HG03060 (cell line): ENCODE results near the gene TSC22D2.

Source experiments
- ATAC-seq: cut with Tn5 transposase; IDR thresholded peaks from one replicate; pipeline ENCODE4 v1.9.1; 2021; ENCODE audit warnings: low read depth, moderate number of reproducible peaks; ENCODE audit not compliant: unreplicated experiment

Gene TSC22D2

DNA sequence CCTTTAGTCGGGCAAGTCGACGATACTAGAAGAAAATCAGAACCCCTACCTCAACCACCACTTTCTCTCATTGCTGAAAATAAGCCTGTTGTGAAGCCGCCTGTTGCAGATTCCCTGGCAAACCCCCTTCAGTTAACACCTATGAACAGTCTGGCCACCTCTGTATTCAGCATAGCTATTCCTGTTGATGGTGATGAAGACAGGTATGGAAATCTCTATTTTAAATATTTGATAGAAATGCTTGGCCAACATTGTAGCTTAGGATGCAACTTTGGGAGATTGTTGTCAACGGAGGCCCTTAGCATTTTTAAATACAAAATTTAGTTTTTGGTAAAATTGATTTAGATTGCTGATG is 3.0 kb downstream of the TSC22D2 start:
- no peak for ATAC-seq

DNA sequence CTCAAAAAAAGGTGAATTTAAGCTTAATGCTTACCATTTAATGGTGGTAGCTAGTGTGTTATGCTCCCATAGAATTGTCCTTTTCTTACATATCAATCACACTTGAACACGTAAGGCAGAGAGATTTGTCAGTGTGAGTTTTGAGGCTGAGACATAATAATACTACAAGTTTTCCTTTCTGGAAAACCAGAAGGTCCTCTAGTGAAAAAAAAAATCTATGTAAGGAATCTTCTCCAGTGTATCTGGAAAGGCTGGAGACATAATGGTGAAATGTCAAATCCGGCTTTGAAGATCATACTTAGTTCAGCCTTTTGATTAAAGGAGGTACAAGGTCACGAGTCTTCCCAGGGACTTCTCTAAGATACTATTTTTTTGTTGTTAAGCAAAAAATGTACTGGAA is 3.4 kb downstream of the TSC22D2 start:
- ATAC-seq = no peak

DNA sequence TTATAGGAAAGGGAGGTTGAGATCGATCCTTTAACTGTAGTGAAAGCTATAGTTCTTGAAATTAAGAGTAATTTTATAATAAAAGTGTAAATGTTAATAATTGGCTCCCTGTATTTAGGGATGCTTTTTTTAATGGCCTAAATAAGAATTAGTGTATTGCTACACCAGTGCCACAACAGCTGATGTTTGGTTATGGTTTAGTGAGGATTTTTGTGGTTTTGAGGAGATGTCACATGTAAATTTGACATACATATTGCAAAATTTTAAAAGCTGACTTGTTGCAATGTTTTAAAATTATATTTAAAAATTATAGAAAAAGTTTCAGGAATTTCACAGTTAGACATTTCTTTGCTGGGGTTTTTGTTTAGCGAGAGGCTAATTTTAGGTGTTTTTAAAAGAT is 3.9 kb downstream of the TSC22D2 start:
- no peak for ATAC-seq

DNA sequence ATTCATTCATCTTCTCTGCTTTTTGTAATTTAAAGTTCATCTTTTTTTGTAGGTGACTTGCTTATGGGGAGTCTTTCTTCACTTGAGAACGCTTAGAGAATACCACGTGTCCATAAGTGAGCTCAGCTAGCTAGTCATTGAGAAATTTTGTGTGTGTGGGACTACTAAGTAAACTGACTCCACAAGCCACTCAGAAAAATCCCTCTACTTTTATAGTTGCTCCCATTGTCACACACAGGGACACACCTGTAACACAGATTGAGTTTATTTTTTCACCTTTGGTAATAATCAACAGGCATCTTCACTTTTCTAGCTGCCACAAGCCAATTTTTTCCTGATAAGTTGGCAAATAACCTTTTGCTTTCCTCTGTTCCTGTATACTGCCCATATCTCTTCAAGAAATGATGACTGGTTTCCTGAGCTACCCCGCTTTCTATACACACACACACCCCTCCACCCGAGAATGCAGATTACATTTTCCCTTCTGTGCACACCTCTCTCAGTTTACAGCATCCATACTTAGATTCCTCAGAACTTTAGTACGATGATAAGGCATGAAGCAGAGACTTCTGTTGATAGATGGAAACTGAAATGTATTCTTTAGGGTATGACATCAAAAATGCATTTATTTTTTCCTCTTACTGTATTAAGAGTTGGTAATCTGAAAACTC is 4.6 kb downstream of the TSC22D2 start:
- ATAC-seq = no peak

DNA sequence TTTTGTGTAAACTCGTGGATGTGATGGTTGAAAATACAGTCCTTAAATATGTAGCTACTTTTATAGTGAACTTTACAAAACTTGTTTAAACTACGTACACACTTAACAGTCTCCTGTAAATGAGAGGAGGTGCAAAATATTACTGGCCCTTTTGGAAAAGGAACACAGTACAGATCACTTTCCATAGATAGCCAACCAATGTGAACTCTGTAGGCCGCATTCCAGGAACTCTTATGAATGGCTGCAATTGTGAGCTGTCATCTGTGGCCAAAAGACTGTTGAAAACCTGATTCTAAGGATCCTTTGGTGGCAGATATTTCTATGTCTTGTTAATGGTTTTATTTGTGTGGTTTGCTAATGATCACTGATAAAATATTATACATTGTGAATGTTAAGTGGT is 6.2 kb downstream of the TSC22D2 start:
- no peak for ATAC-seq

DNA sequence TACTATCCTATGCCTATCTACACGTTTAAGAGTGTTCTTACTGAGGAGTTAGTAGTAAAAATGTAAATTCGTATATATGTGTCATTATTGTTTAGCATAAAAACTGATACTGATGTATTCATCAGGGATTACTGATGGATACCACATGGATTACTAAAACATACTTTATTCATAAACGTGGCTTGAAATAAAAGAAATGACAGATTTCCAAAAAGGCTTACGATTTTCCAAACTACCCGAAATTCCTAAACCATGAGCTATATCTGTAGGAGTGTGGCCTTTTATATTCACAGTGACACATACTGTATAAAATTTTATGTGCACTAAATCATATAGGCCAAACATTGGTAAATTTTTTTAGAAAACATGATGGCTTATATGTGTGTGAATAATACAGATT is 6.9 kb downstream of the TSC22D2 start:
- no peak for ATAC-seq

DNA sequence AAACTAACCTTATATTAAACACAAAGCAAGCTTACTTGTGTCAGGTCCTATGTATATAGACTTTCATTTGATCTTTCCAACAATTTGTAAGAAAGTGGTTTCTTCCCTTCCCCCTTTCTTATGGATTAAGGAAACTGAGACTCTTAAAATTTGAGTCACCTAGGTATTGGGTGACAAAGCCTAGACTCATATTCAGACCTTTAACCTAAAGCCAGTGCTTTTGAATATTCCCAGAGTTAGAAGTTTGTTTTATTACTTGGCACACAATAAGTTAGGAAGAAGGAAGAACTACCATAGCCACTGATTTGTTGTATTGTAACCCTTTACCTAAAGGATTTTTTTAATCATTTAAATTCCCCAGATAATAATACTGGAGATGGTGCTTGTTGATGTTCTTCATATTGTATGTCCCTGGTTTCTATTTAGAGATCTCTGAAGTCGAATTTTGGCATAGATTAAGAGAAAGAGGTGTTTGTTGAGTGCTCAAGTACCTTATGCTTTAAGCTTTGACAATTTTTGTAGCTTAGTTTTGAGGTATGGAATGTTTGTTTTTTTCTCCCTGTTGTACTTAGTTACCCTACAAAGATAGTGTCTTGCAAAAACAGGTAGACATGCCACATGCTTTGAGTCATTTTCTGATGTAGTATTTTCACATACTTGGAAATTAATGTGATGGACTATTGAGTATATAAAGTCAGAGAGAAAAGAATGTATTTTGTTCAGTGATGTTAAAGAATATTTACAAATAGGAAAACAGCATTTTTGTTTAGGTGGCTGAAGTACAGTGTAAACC is 11.2 kb downstream of the TSC22D2 start:
- ATAC-seq = no peak

DNA sequence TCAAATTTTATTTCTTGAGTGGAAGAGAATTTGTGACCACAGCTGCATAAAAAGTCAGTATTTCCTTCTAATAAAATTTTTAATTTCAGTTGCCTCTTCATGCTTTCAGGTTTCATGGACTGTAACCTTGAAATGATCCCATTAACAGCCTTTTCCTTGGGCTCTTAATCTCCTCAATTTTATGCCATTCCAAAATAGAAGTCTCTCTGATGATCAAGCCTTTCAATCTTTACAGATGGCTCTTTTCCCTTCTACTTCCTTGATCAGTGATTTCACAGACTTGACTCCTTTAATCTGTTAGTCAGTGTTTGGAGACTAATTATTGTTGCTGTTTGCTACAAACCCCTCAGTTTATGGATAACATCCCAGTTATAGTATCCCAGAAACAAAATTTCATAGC is 11.9 kb downstream of the TSC22D2 start:
- ATAC-seq = no peak

DNA sequence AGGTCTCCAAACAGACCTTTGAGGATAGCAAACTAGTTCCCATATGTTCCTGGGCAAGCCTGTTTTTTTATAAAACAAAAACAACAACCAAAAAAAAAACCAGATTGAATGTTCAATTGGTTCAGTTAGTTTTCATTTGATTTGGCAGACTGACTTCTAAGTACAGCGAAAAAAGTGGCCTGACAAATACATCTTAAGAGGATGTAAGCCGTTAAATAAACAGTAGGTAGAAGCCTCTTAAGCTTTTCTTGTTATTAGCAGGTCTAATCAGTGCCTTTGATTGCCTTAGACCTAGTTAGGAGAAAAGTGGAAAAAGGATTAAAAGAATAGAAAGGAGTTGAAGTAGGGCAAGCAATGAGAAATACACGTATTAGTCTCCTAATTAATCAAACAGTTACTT is 13.2 kb downstream of the TSC22D2 start:
- ATAC-seq = no peak

DNA sequence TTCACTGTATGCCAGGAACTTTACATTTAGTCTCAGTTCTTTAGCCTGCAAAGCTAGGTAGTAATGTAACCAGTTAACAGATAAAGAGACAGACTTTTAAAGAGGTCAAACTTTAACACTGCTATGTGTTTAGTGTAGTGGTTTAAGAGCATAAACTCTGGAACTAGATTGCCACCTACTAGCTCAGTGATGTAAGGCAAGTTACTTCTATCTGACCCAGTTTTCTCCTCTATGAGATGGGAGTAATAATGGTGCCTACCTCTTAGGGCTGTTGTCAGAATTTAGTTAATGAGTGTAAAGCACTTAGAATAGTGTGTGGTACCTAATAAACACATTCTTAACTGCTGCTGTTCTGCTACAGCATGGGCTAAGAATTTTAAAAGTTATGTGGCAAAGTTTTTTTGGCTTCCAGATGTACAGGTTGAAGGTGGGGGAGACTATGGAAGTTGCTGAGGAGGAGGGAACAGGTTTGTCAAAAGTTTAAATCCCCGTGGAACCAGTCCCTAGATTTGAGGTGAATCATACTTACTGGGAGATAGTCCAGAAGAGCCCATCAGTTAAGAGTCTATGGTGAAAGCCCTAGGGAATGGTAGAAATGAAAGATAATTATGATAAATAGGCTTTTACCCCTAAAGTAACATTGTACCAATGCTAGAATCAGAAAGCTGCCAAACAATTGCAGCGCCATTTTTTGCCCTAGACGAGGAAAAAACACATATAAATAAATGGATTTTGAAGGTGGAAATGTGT is 13.9 kb downstream of the TSC22D2 start:
- no peak for ATAC-seq

DNA sequence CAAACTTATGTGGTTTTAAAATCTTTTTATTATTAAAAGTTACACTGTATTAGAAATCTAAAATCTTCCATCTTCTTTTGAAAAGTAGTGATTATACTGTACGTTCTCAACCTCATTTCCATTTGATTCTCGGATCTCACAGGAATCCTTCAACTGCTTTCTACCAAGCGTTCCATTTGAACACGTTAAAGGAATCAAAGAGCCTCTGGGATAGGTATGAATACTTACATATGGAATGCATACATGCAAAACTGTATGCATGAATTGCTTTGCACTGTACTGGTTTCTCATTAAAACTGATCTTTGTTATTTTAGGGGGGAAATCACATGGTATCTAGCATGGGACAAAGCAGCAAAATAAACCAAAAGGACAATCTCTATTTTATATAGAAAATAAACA is 14.8 kb downstream of the TSC22D2 start:
- ATAC-seq = no peak

DNA sequence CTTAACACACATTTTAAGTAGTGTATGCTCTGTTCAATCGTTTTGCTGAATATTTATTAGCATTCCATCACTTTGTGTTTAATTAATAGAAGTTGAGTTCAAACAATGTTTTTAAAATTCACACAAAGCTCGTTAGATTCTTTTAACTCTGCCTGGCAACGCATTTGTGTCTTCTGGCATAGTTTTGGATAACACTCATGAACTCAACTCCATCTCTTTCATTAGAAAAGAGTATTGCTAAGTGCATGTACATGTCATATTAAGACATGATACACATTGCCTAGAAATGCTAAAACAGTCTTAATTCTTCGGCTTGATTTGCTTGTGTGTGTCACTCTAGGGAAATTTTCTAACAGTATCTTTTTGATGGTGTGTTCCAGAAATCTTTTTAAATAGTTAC is 15.7 kb downstream of the TSC22D2 start:
- no peak for ATAC-seq

DNA sequence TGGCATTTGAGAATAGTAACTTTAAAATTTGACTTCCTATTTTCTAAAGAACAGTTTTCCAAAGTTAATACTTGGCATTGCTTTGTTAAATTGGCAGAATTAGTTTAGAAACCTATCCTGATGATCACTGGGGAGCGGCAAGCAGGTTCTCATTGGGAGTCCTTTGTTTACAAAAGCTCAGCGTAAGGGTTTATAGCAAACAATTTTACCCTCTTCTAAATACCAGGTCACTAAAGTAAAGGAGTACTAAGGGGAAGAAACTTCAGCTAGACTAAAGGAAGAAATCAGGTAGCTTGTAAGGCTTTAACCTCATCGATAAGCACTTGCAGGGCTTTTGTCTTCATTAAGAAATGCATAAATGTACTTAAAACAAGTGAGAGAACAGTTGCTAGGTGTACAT is 18.2 kb downstream of the TSC22D2 start:
- ATAC-seq = no peak

DNA sequence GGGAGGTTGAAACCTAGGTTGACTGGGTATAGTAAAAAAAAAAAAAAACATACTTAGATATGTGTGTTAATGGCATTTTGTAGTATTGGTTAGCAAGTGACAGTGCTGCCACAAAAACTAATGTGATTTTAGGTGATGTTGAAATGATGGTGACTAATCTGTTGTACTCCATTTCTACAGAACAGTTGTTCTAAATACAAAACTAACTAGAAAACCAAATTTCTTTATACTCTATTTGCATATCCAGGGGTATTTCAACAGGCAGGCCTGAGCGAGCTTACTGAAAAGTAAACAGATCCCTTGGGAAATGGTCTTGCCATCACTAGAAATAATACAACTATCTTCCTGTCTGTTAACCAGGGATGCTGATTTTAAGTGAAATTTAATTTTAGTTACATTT is 20.5 kb downstream of the TSC22D2 start:
- no peak for ATAC-seq

DNA sequence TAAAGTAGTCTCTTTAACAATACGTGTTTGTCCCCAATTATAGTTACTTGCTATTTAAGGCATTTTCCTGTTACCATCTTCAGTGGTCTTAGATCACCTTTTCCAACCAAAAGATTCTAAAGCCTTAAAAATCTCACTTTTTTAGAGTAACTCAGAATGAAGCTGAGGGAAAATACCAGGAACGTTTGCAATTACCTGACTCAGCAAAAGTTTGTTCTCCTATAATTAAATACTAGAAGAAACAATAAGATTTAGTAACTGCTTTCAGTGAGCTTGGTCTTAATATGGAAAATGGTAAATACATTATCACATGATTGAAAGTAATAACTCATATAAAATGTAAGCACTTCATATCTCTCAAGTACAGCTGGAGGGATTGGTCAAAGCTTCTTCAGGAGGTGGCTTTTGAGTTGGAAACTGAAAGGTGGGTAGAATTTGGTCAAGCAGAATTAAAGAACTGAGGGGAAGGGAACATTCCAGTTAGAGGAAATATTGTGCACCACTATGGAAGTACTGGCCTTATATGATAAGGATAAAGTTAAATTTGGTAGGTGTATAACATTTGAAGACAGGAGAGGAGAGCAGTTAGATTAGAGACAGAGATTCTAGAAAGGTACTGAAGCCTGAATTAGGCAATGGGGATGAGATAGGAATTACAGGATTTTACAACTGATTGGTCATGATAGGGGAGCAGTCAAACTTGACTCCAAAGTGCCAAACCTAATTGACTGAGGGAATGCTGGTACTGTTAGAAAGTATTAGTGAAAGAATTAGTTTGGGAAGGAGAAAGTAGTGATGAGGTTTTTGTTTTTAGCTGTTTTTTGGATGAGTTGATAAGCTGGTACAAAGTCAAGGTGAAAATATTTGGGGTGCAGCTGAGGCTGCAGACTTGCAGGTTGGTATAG is 21.9 kb downstream of the TSC22D2 start:
- no peak for ATAC-seq

DNA sequence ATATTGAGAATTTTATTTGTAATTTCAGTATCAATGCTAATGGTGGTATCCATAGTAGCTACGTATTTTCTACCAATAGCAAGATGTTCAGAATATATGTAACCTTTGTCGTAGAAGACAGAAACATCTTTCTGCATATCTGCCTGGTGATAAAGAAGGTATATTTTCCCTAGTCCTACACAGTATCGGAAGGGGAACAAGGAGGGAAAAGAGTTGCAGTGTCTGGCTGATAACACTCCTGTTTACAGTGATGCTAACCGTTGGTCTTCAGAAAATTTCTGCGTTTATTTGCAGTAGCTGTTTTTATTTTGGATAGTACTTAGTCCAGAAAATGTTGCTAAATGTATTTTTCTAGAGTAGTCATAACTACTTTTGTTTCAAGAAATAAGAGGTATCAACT is 25.2 kb downstream of the TSC22D2 start:
- no peak for ATAC-seq

DNA sequence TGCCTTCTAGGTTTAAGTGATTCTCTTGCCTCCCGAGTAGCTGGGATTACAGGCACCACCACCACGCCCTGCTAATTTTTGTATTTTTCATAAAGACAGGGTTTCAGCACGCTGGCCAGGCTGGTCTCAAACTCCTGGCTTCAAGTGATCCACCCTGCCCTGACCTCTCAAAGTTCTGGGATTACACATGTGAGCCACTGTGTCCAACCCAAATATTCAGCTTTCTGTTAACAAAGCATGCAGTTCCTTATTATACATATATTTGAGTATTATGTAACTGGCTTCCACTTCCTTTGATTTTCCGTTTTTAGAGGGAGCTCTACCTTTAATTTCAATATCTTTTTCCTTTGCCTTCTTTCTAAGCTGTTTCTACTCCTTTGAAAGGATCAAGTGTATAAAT is 26.1 kb downstream of the TSC22D2 start:
- ATAC-seq = no peak

DNA sequence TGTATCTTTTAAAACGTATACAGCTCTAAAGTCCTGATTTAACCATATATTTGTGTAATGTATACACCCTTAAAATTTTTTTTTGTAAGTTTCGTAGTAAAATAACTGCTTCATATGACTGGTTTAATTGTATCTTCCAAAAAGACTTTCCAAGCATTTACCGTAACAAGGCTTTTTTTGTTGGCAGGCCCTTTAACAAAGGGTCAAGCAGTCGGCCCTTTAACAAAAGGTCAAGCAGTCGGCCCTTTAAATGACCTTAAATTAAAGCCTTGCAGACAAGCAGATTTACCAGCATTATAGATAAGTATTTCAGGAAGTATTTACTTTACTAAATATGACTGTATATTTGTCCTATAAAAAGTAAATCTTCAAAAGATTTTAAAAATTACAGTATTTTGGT is 28.1 kb downstream of the TSC22D2 start:
- no peak for ATAC-seq

DNA sequence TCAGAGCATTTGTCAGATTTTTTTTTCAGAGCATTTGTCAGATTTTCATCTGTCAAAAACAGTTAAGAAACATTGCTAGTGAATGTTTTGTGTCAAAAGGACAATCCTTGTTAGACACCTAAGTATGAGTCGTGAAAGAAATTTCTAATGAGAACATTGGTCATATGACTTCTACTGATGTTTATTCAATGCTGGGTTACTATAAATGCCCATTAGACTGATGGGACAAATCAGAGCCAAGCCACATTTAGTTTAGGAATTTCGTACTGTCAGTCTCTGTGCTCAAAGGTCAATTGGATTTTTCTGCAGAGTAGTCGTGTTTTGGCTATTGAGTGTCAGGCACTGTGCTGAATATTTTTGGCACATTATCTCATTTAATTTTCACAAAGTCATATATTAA is 31.6 kb downstream of the TSC22D2 start:
- ATAC-seq = no peak

DNA sequence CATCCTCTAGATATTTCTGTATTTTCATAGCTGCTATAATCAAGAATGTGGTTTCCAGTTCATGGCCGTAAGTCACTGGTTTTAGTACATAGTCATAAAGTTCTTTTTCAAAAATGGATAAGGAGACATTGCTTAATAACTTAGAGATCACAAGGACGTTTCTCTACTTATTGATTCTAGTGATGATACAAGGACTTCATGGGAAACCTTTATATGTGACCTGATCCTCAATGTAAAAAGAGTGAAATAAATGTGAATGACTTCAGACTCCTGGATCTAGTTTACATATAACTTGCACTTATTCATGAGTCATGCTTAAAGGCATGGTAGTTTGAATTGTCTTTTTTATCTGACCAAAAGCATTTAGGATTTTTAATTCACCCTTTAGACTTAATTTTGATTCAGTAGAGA is 35.2 kb downstream of the TSC22D2 start:
- ATAC-seq = no peak

DNA sequence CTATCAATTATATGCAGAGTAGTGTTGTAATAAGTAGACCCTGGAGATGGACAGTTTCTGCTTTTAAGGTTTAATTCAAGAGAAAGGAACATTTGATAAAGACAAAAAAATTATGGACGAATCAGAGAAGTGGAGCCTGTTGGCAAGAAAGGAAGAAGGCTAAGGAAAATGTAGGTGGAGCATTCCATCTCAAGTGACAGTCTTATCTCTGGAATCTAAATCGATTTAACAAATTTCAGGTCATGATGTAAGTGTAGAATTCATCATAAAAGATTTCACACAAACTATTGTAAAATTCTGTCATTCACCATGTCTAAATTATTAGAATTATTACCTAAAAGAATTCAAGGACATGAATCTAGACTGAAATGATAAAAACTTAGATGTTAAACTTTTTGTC is 36.3 kb downstream of the TSC22D2 start:
- ATAC-seq = no peak
